Natural killer cell treated with Interleukin-12 subunit alpha and Interleukin-12 subunit beta and Interleukin-15 and Interleukin-18, amount 100 ng/mL, for 72 hours (primary cell): ENCODE results near the gene LSMEM2. TPM values are rescaled to one million over a fixed set of nuclear protein-coding genes. Genes with fewer than 3 reads are reported as not detected.
"Not testable (repeated sequence)": the region's sequence is repeated elsewhere in the genome, so short reads cannot be mapped to it uniquely, and the experiment has no call there.

Source experiments
- ATAC-seq, 2 donors: fragments of 150-1000 bp; cut with Tn5 transposase in 1 of 2; sonication (Bioruptor Pico), chemical (Tn5 transposase) in 1 of 2; 2 replicates each; pipeline ENCODE4 v1.10.0; 2021
- DNase-seq: peaks from one replicate; pipeline ENCODE4 v3.0.0; 2022; ENCODE audit warnings: low spot score
- H3K27ac Mint-ChIP-seq, 2 donors: 1 replicate in 1 of 2; 2 replicates in 1 of 2; pipeline ENCODE4 v1.8.0; 2022; ENCODE audit warnings: mixed read lengths in 2 of 2, mild to moderate bottlenecking in 1 of 2, moderate library complexity in 1 of 2
- H3K27me3 Mint-ChIP-seq, 2 donors: 1 replicate in 1 of 2; 2 replicates in 1 of 2; pipeline ENCODE4 v1.8.0; 2022; ENCODE audit warnings: mixed read lengths in 2 of 2
- H3K36me3 Mint-ChIP-seq: one replicate; pipeline ENCODE4 v1.8.0; 2022; ENCODE audit warnings: mixed read lengths
- H3K4me1 Mint-ChIP-seq, 2 donors: 1 replicate in 1 of 2; 2 replicates in 1 of 2; pipeline ENCODE4 v1.8.0; 2022; ENCODE audit warnings: low read depth in 2 of 2, mixed read lengths in 2 of 2, mild to moderate bottlenecking in 1 of 2
- H3K4me3 Mint-ChIP-seq: one replicate; pipeline ENCODE4 v1.8.0; 2022; ENCODE audit warnings: mixed read lengths
- H3K9me3 Mint-ChIP-seq: 2 replicates; pipeline ENCODE4 v1.8.0; 2022; ENCODE audit warnings: mixed read lengths
- total RNA-seq, 2 donors: library from RNA; stranded (reverse); gene quantifications; one replicate each; pipeline ENCODE4 v1.2.3, GENCODE V29; 2022

The LSMEM2 gene
- total RNA-seq, 2 donors from 2014 or later, result not detected

GRCh38 chr3:50298836-50299637, 20.1 kb downstream of the LSMEM2 start, which contains the start of the genes HYAL3 and NAA80:
Gene HYAL3 (minus strand): TSS chr3:50299405. CDS start chr3:50295602, 3,803 bp downstream.
Gene NAA80 (minus strand): TSS chr3:50299405. CDS start chr3:50297463, 1,942 bp downstream.
- H3K27me3 Mint-ChIP-seq, result no peaks in the 10 kb centered on the region
- ATAC-seq (peak; percentile 94 to 96), DNase-seq (peak; percentile 98)
- peak within 1 kb of the TSS; percentile 92 to 93 for H3K27ac Mint-ChIP-seq
- H3K4me1 Mint-ChIP-seq, result peaks cover 19 to 21% of the 10 kb centered on the region in 2 donors
- H3K36me3 Mint-ChIP-seq, result no peaks in the 10 kb centered on the region
- no peaks in the 10 kb centered on the region for H3K9me3 Mint-ChIP-seq
- peak within 1 kb of the TSS; percentile 95 for H3K4me3 Mint-ChIP-seq

- no peaks in the 10 kb centered on the region for H3K9me3 Mint-ChIP-seq
- peaks cover 19 to 21% of the 10 kb centered on the region in 2 donors for H3K4me1 Mint-ChIP-seq
- peak overlapping the region; percentile 92 to 93 for H3K27ac Mint-ChIP-seq
- no peaks in the 10 kb centered on the region for H3K27me3 Mint-ChIP-seq
- H3K4me3 Mint-ChIP-seq, result peak overlapping the region; percentile 95
- ATAC-seq (no peak), DNase-seq (no peak)
- no peaks in the 10 kb centered on the region for H3K36me3 Mint-ChIP-seq
Measured at GRCh38 chr3:50299638-50299928, 20.7 kb downstream of the LSMEM2 start.

- DNase-seq (no peak), ATAC-seq (no peak)
- Mint-ChIP-seq H3K4me1 (peaks cover 19 to 21% of the 10 kb centered on the region in 2 donors), H3K4me3 (peak overlapping the region; percentile 95), H3K36me3 (no peaks in the 10 kb centered on the region), H3K27me3 (no peaks in the 10 kb centered on the region), H3K27ac (peak overlapping the region; percentile 92 to 93), H3K9me3 (no peaks in the 10 kb centered on the region)
Measured at GRCh38 chr3:50299929-50300680, 21.2 kb downstream of the LSMEM2 start.

- no peaks in the 10 kb centered on the region for H3K36me3 Mint-ChIP-seq
- peak overlapping the region; percentile 95 for H3K4me3 Mint-ChIP-seq
- H3K4me1 Mint-ChIP-seq, result peaks cover 19 to 21% of the 10 kb centered on the region in 2 donors
- H3K27me3 Mint-ChIP-seq, result no peaks in the 10 kb centered on the region
- H3K27ac Mint-ChIP-seq, result peak overlapping the region; percentile 92 to 93
- H3K9me3 Mint-ChIP-seq, result no peaks in the 10 kb centered on the region
- no peak for ATAC-seq
- no peak for DNase-seq
Measured at GRCh38 chr3:50300681-50301254, 21.9 kb downstream of the LSMEM2 start.

GRCh38 chr3:50302095-50303012, 23.5 kb downstream of the LSMEM2 start:
- peaks cover 19 to 21% of the 10 kb centered on the region in 2 donors for H3K4me1 Mint-ChIP-seq
- H3K9me3 Mint-ChIP-seq, result no peaks in the 10 kb centered on the region
- ATAC-seq, result no peak
- DNase-seq, result no peak
- H3K36me3 Mint-ChIP-seq, result no peaks in the 10 kb centered on the region
- no peak overlapping the region for H3K27ac Mint-ChIP-seq
- no peak overlapping the region for H3K4me3 Mint-ChIP-seq
- H3K27me3 Mint-ChIP-seq, result no peaks in the 10 kb centered on the region

GRCh38 chr3:50303013-50303815, 24.3 kb downstream of the LSMEM2 start, which contains the start of gene HYAL1:
Gene HYAL1 (minus strand): TSS chr3:50303574. CDS start chr3:50302956, 618 bp downstream.
- no peak within 1 kb of the TSS for H3K27ac Mint-ChIP-seq

GRCh38 chr3:50304601-50305000, 25.7 kb downstream of the LSMEM2 start:
- Mint-ChIP-seq H3K27me3 (no peaks in the 10 kb centered on the region), H3K36me3 (no peaks in the 10 kb centered on the region), H3K4me1 (peaks cover 10% of the 10 kb centered on the region in 2 donors), H3K4me3 (no peak overlapping the region), H3K27ac (no peak overlapping the region), H3K9me3 (no peaks in the 10 kb centered on the region)
- ATAC-seq (no peak), DNase-seq (no peak)

More at GRCh38 chr3:50303013-50303815, 24.3 kb downstream of the LSMEM2 start, which contains the start of gene HYAL1:
- DNase-seq (no peak), ATAC-seq (no peak)
- no peak within 1 kb of the TSS for H3K4me3 Mint-ChIP-seq
- peaks cover 16 to 17% of the 10 kb centered on the region in 2 donors for H3K4me1 Mint-ChIP-seq
- no peaks in the 10 kb centered on the region for H3K36me3 Mint-ChIP-seq
- H3K27me3 Mint-ChIP-seq, result no peaks in the 10 kb centered on the region
- no peaks in the 10 kb centered on the region for H3K9me3 Mint-ChIP-seq

GRCh38 chr3:50312041-50312440, 33.2 kb downstream of the LSMEM2 start:
- not testable (repeated sequence) for H3K27ac Mint-ChIP-seq, H3K4me3 Mint-ChIP-seq, H3K9me3 Mint-ChIP-seq, H3K27me3 Mint-ChIP-seq, H3K36me3 Mint-ChIP-seq, DNase-seq, ATAC-seq
- peaks cover 8 to 12% of the 10 kb centered on the region in 2 donors for H3K4me1 Mint-ChIP-seq

GRCh38 chr3:50314342-50314741, 35.5 kb downstream of the LSMEM2 start:
- peaks cover 11 to 20% of the 10 kb centered on the region in 2 donors for H3K4me1 Mint-ChIP-seq
- no peaks in the 10 kb centered on the region for H3K9me3 Mint-ChIP-seq
- no peaks in the 10 kb centered on the region for H3K27me3 Mint-ChIP-seq
- H3K36me3 Mint-ChIP-seq, result no peaks in the 10 kb centered on the region
- DNase-seq (peak; percentile 37), ATAC-seq (no peak)
- H3K4me3 Mint-ChIP-seq, result no peak overlapping the region
- peak overlapping the region in 1 of 2 donors; percentile 10 for H3K27ac Mint-ChIP-seq

- Mint-ChIP-seq H3K4me3 (no peak overlapping the region), H3K27me3 (no peaks in the 10 kb centered on the region), H3K4me1 (peaks cover 14 to 22% of the 10 kb centered on the region in 2 donors), H3K36me3 (no peaks in the 10 kb centered on the region), H3K27ac (peak overlapping the region in 1 of 2 donors; percentile 45), H3K9me3 (no peaks in the 10 kb centered on the region)
- ATAC-seq (no peak), DNase-seq (no peak)
Measured at GRCh38 chr3:50314816-50315215, 35.9 kb downstream of the LSMEM2 start.

- Mint-ChIP-seq H3K4me1 (peaks cover 22 to 32% of the 10 kb centered on the region in 2 donors), H3K27ac (peak overlapping the region in 1 of 2 donors; percentile 53), H3K36me3 (no peaks in the 10 kb centered on the region), H3K27me3 (no peaks in the 10 kb centered on the region), H3K9me3 (no peaks in the 10 kb centered on the region), H3K4me3 (peak overlapping the region; percentile 1)
- DNase-seq (peak; percentile 49), ATAC-seq (no peak)
Measured at GRCh38 chr3:50316657-50317242, 37.9 kb downstream of the LSMEM2 start.

- H3K9me3 Mint-ChIP-seq, result no peaks in the 10 kb centered on the region
- no peak for ATAC-seq
- no peaks in the 10 kb centered on the region for H3K27me3 Mint-ChIP-seq
- no peaks in the 10 kb centered on the region for H3K36me3 Mint-ChIP-seq
- no peak overlapping the region for H3K27ac Mint-ChIP-seq
- H3K4me3 Mint-ChIP-seq, result no peak overlapping the region
- no peak for DNase-seq
- H3K4me1 Mint-ChIP-seq, result peaks cover 22 to 32% of the 10 kb centered on the region in 2 donors
Measured at GRCh38 chr3:50317300-50317699, 38.4 kb downstream of the LSMEM2 start.
